HG02943 (cell line): Measurements from ENCODE around the gene SYNE3.

Experiments
- ATAC-seq: cut with Tn5 transposase; IDR thresholded peaks from one replicate; pipeline ENCODE4 v1.9.1; 2021; ENCODE audit warnings: mild to moderate bottlenecking, low read depth, moderate library complexity; ENCODE audit not compliant: unreplicated experiment

The SYNE3 gene

GRCh38 chr14:95491936-95492608, 24.4 kb downstream of the SYNE3 start:
- ATAC-seq, result no peak

- ATAC-seq, result no peak
Observed at GRCh38 chr14:95490727-95491451, 25.6 kb downstream of the SYNE3 start.

- no peak for ATAC-seq
Observed at GRCh38 chr14:95490138-95490509, 26.3 kb downstream of the SYNE3 start.

GRCh38 chr14:95489214-95490137, 27.0 kb downstream of the SYNE3 start:
- no peak for ATAC-seq

GRCh38 chr14:95488376-95489213, 27.9 kb downstream of the SYNE3 start:
- no peak for ATAC-seq

- ATAC-seq, result no peak
Observed at GRCh38 chr14:95487669-95488084, 28.8 kb downstream of the SYNE3 start.

- ATAC-seq, result no peak
Observed at GRCh38 chr14:95486875-95487668, 29.4 kb downstream of the SYNE3 start.

- ATAC-seq, result no peak
Observed at GRCh38 chr14:95485222-95485819, 31.1 kb downstream of the SYNE3 start.

GRCh38 chr14:95484296-95484695, 32.2 kb downstream of the SYNE3 start:
- no peak for ATAC-seq

GRCh38 chr14:95483309-95484165, 32.9 kb downstream of the SYNE3 start:
- ATAC-seq, result no peak

- ATAC-seq, result no peak
Observed at GRCh38 chr14:95482627-95483308, 33.7 kb downstream of the SYNE3 start.

- no peak for ATAC-seq
Observed at GRCh38 chr14:95481391-95482022, 34.9 kb downstream of the SYNE3 start.

- no peak for ATAC-seq
Observed at GRCh38 chr14:95480887-95481226, 35.6 kb downstream of the SYNE3 start.

- ATAC-seq, result no peak
Observed at GRCh38 chr14:95480109-95480886, 36.2 kb downstream of the SYNE3 start.

GRCh38 chr14:95479494-95479893, 37.0 kb downstream of the SYNE3 start:
- ATAC-seq, result no peak

GRCh38 chr14:95478818-95479217, 37.6 kb downstream of the SYNE3 start:
- no peak for ATAC-seq
